Measurements from ENCODE around the gene NMD3. TPM values are rescaled to one million over a fixed set of nuclear protein-coding genes. Genes with fewer than 3 reads are reported as not detected.

Gene NMD3
- polyA plus RNA-seq, 1 donor from 2014 or later = 25.3 TPM

DNA sequence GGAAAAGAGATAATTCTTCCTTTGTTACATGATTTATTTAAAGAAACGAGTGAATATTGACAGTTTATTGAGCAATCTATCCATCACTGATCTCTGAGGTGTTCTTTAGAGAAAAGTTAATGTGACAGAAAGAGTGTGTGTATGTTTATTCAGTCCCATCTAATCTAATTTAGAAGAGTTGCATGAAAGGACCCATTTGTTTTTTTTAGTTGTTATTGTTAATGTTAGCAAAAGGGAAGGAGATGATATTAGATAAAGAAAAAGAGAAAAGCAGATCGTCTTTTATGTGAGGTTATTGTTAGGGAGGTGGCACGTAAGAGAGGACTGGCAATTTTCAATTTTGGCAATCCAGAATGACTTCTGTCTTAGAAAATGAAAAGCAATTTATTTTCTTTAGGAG lies 46.5 kb downstream of the NMD3 start:
- H3F3A ChIP-seq (ENCODE audit: insufficient read depth, low read length, poor library complexity, severe bottlenecking) = no peaks in the 10 kb centered on the region
- TF ChIP-seq, protein P1, sequence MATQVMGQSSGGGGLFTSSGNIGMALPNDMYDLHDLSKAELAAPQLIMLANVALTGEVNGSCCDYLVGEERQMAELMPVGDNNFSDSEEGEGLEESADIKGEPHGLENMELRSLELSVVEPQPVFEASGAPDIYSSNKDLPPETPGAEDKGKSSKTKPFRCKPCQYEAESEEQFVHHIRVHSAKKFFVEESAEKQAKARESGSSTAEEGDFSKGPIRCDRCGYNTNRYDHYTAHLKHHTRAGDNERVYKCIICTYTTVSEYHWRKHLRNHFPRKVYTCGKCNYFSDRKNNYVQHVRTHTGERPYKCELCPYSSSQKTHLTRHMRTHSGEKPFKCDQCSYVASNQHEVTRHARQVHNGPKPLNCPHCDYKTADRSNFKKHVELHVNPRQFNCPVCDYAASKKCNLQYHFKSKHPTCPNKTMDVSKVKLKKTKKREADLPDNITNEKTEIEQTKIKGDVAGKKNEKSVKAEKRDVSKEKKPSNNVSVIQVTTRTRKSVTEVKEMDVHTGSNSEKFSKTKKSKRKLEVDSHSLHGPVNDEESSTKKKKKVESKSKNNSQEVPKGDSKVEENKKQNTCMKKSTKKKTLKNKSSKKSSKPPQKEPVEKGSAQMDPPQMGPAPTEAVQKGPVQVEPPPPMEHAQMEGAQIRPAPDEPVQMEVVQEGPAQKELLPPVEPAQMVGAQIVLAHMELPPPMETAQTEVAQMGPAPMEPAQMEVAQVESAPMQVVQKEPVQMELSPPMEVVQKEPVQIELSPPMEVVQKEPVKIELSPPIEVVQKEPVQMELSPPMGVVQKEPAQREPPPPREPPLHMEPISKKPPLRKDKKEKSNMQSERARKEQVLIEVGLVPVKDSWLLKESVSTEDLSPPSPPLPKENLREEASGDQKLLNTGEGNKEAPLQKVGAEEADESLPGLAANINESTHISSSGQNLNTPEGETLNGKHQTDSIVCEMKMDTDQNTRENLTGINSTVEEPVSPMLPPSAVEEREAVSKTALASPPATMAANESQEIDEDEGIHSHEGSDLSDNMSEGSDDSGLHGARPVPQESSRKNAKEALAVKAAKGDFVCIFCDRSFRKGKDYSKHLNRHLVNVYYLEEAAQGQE (IDR thresholded peaks at IDR 0.05; ENCODE audit: borderline replicate concordance) = no peak
- TF ChIP-seq MXI1 (conservative IDR thresholded peaks at IDR 0.05; ENCODE audit: poor library complexity, severe bottlenecking) = no peak
- no peak for TF ChIP-seq RAD21 (conservative IDR thresholded peaks at IDR 0.05)
- no peak for TF ChIP-seq EZH2 (IDR thresholded peaks at IDR 0.05; ENCODE audit: borderline replicate concordance, insufficient read depth, low read length, poor library complexity, severe bottlenecking)
- no peak for TF ChIP-seq POLR2AphosphoS5 (IDR thresholded peaks at IDR 0.05)
- TF ChIP-seq, protein P2, sequence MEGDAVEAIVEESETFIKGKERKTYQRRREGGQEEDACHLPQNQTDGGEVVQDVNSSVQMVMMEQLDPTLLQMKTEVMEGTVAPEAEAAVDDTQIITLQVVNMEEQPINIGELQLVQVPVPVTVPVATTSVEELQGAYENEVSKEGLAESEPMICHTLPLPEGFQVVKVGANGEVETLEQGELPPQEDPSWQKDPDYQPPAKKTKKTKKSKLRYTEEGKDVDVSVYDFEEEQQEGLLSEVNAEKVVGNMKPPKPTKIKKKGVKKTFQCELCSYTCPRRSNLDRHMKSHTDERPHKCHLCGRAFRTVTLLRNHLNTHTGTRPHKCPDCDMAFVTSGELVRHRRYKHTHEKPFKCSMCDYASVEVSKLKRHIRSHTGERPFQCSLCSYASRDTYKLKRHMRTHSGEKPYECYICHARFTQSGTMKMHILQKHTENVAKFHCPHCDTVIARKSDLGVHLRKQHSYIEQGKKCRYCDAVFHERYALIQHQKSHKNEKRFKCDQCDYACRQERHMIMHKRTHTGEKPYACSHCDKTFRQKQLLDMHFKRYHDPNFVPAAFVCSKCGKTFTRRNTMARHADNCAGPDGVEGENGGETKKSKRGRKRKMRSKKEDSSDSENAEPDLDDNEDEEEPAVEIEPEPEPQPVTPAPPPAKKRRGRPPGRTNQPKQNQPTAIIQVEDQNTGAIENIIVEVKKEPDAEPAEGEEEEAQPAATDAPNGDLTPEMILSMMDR (IDR thresholded peaks at IDR 0.05; ENCODE audit: poor library complexity, severe bottlenecking) = no peak
- TF ChIP-seq SMC3 (conservative IDR thresholded peaks at IDR 0.05; ENCODE audit: poor library complexity) = no peak
- no peak for TF ChIP-seq EP300 (conservative IDR thresholded peaks at IDR 0.05; ENCODE audit: poor library complexity, severe bottlenecking)
- TF ChIP-seq TAF1 (IDR thresholded peaks at IDR 0.05; ENCODE audit: low read depth) = no peak
- H3K9ac ChIP-seq (ENCODE audit: low read length) = no peak overlapping the region
- H3K27me3 ChIP-seq (ENCODE audit: insufficient read depth, low read depth, low read length) = no peaks in the 10 kb centered on the region
- H3K9me3 ChIP-seq (ENCODE audit: low read length) = peaks cover 4% of the 10 kb centered on the region
- no peak overlapping the region for H3K4me2 ChIP-seq (ENCODE audit: low read length)
- no peak overlapping the region for H3K27ac ChIP-seq (ENCODE audit: low read length)
- no peaks in the 10 kb centered on the region for H4K20me1 ChIP-seq (ENCODE audit: insufficient read depth)
- no peaks in the 10 kb centered on the region for H3K36me3 ChIP-seq (ENCODE audit: insufficient read depth, low read length)
- no peak overlapping the region for H3K4me3 ChIP-seq (ENCODE audit: low read length)
- H2AFZ ChIP-seq (ENCODE audit: low read depth, low read length) = no peak overlapping the region
- no peaks in the 10 kb centered on the region for H3K9me2 ChIP-seq (ENCODE audit: insufficient read depth, low read length)
- H3K79me2 ChIP-seq (replicated peaks; ENCODE audit: insufficient read depth, low read length) = no peaks in the 10 kb centered on the region

GRCh38 chr3:161268601-161269000 lies 47.5 kb downstream of the NMD3 start:
- H4K20me1 ChIP-seq (ENCODE audit: insufficient read depth) = no peaks in the 10 kb centered on the region
- no peaks in the 10 kb centered on the region for H3F3A ChIP-seq (ENCODE audit: insufficient read depth, low read length, poor library complexity, severe bottlenecking)
- no peak overlapping the region for H3K4me3 ChIP-seq (ENCODE audit: low read length)
- H2AFZ ChIP-seq (ENCODE audit: low read depth, low read length) = no peak overlapping the region
- H3K4me2 ChIP-seq (ENCODE audit: low read length) = no peak overlapping the region
- no peaks in the 10 kb centered on the region for H3K27me3 ChIP-seq (ENCODE audit: insufficient read depth, low read depth, low read length)
- TF ChIP-seq POLR2AphosphoS5 (IDR thresholded peaks at IDR 0.05) (no peak), SMC3 (conservative IDR thresholded peaks at IDR 0.05; ENCODE audit: poor library complexity) (no peak), RAD21 (conservative IDR thresholded peaks at IDR 0.05) (no peak), TAF1 (IDR thresholded peaks at IDR 0.05; ENCODE audit: low read depth) (no peak), MXI1 (conservative IDR thresholded peaks at IDR 0.05; ENCODE audit: poor library complexity, severe bottlenecking) (no peak), EZH2 (IDR thresholded peaks at IDR 0.05; ENCODE audit: borderline replicate concordance, insufficient read depth, low read length, poor library complexity, severe bottlenecking) (no peak), EP300 (conservative IDR thresholded peaks at IDR 0.05; ENCODE audit: poor library complexity, severe bottlenecking) (no peak)
- TF ChIP-seq, protein P1 (IDR thresholded peaks at IDR 0.05; ENCODE audit: borderline replicate concordance) = no peak
- TF ChIP-seq, protein P2 (IDR thresholded peaks at IDR 0.05; ENCODE audit: poor library complexity, severe bottlenecking) = no peak
- peaks cover 4% of the 10 kb centered on the region for H3K9me3 ChIP-seq (ENCODE audit: low read length)
- H3K9ac ChIP-seq (ENCODE audit: low read length) = no peak overlapping the region
- H3K9me2 ChIP-seq (ENCODE audit: insufficient read depth, low read length) = no peaks in the 10 kb centered on the region
- H3K79me2 ChIP-seq (replicated peaks; ENCODE audit: insufficient read depth, low read length) = no peaks in the 10 kb centered on the region
- no peak overlapping the region for H3K27ac ChIP-seq (ENCODE audit: low read length)
- H3K36me3 ChIP-seq (ENCODE audit: insufficient read depth, low read length) = no peaks in the 10 kb centered on the region

Data from neural cell (in vitro differentiated cells).